Lower leg skin (tissue), 3 donors: ENCODE results near the gene PLK3.

Source experiments
- CTCF ChIP-seq, 3 donors: fragments of 450-650 bp; IDR thresholded peaks; one replicate each; pipeline ENCODE4 v1.5.1; 2016; ENCODE audit warnings: antibody characterized with exemption in 3 of 3, mild to moderate bottlenecking in 3 of 3, moderate library complexity in 2 of 3
- POLR2A ChIP-seq, 2 donors: fragments of 450-650 bp; IDR thresholded peaks; one replicate each; pipeline ENCODE4 v1.6.1; 2016 to 2017; ENCODE audit warnings: antibody characterized with exemption in 2 of 2, mild to moderate bottlenecking in 1 of 2, moderate library complexity in 1 of 2

GRCh38 chr1:44801491-44802305 is 1.5 kb downstream of the PLK3 start:
- TF ChIP-seq CTCF (IDR thresholded peaks at IDR 0.05) (no peak), POLR2A (IDR thresholded peaks at IDR 0.05) (no peak)
